ENCODE results near the gene TRAP1. TPM values are rescaled to one million over a fixed set of nuclear protein-coding genes. Genes with fewer than 3 reads are reported as not detected.
"Not testable (repeated sequence)": the region's sequence is repeated elsewhere in the genome, so short reads cannot be mapped to it uniquely, and the experiment has no call there.

Gene TRAP1
- total RNA-seq, 1 experiment from 2014 or later = 173 TPM

GRCh38 chr16:3661311-3661710, 56.0 kb downstream of the TRAP1 start:
- Histone ChIP-seq H3K27me3 (replicated peaks; ENCODE audit: control insufficient read depth, insufficient read depth, low read length) (no peaks in the 10 kb centered on the region), H3K4me1 (0 out of 2 replicates have a peak, but pooled peaks cover 4% of the 10 kb centered on the region), H3K9me3 (no peaks in the 10 kb centered on the region), H3K36me3 (ENCODE audit: control insufficient read depth, insufficient read depth, low read length) (peaks cover 8% of the 10 kb centered on the region), H3K4me3 (ENCODE audit: low read depth, low read length) (no peak overlapping the region)
- TF ChIP-seq CTCF (IDR thresholded peaks at IDR 0.05; ENCODE audit: insufficient read depth in 1 of 2, low read depth in 1 of 2, low read length in 1 of 2, severe bottlenecking in 1 of 2, unreplicated experiment in 1 of 2) = no peak
- Mint-ChIP-seq H3K4me1 (ENCODE audit: low read depth, unreplicated experiment) (peaks cover 6% of the 10 kb centered on the region), H3K27ac (ENCODE audit: unreplicated experiment) (peak overlapping the region; percentile 26), H3K4me3 (ENCODE audit: unreplicated experiment) (no peak overlapping the region), H3K27me3 (ENCODE audit: insufficient read depth, unreplicated experiment) (no peaks in the 10 kb centered on the region), H3K9me3 (ENCODE audit: unreplicated experiment) (no peaks in the 10 kb centered on the region), H3K36me3 (ENCODE audit: insufficient read depth, unreplicated experiment) (peaks cover 89% of the 10 kb centered on the region)
- ChIA-PET CTCF (interaction anchor here (1.1 kb wide), 1 partner anchor 35 kb away, joined by 3 read pairs; no protein-coding TSS in a partner anchor), POLR2A (no interaction called here)
- intact Hi-C loops (cut with micrococcal nuclease; ENCODE audit: unreplicated experiment) = no loop called here
- no TSS peak for BruUV-seq (replicated peaks)
- no peak for DNase-seq

- ChIA-PET CTCF (no interaction called here), POLR2A (no interaction called here)
- peaks cover 20% of the 10 kb centered on the region for H3K4me1 ChIP-seq
- Mint-ChIP-seq H3K27ac (ENCODE audit: unreplicated experiment) (no peak overlapping the region), H3K36me3 (ENCODE audit: insufficient read depth, unreplicated experiment) (peaks cover 87% of the 10 kb centered on the region), H3K4me1 (ENCODE audit: low read depth, unreplicated experiment) (peaks cover 15% of the 10 kb centered on the region), H3K27me3 (ENCODE audit: insufficient read depth, unreplicated experiment) (no peaks in the 10 kb centered on the region), H3K9me3 (ENCODE audit: unreplicated experiment) (no peaks in the 10 kb centered on the region), H3K4me3 (ENCODE audit: unreplicated experiment) (no peak overlapping the region)
- H3K27me3 ChIP-seq (replicated peaks; ENCODE audit: control insufficient read depth, insufficient read depth, low read length) = no peaks in the 10 kb centered on the region
- DNase-seq = no peak
- no peaks in the 10 kb centered on the region for H3K9me3 ChIP-seq
- TF ChIP-seq CTCF (IDR thresholded peaks at IDR 0.05; ENCODE audit: insufficient read depth in 1 of 2, low read depth in 1 of 2, low read length in 1 of 2, severe bottlenecking in 1 of 2, unreplicated experiment in 1 of 2) = no peak
- BruUV-seq (replicated peaks) = no TSS peak
- intact Hi-C loops (cut with micrococcal nuclease; ENCODE audit: unreplicated experiment) = no loop called here
- H3K4me3 ChIP-seq (ENCODE audit: low read depth, low read length) = no peak overlapping the region
- H3K36me3 ChIP-seq (ENCODE audit: control insufficient read depth, insufficient read depth, low read length) = peaks cover 10% of the 10 kb centered on the region
Observed at GRCh38 chr16:3659251-3659650, 58.1 kb downstream of the TRAP1 start.

GRCh38 chr16:3656491-3657468, 60.5 kb downstream of the TRAP1 start:
- H3K4me3 Mint-ChIP-seq (ENCODE audit: unreplicated experiment) = no peak overlapping the region
- ChIA-PET POLR2A (no interaction called here), CTCF (interaction anchor here (0.6 kb wide), 1 partner anchor 19 kb away, joined by 3 read pairs; no protein-coding TSS in a partner anchor)
- Histone ChIP-seq H3K4me1 (peaks cover 25% of the 10 kb centered on the region), H3K9me3 (no peaks in the 10 kb centered on the region), H3K4me3 (ENCODE audit: low read depth, low read length) (no peak overlapping the region), H3K27me3 (replicated peaks; ENCODE audit: control insufficient read depth, insufficient read depth, low read length) (no peaks in the 10 kb centered on the region), H3K36me3 (ENCODE audit: control insufficient read depth, insufficient read depth, low read length) (peaks cover 10% of the 10 kb centered on the region)
- intact Hi-C loops (cut with micrococcal nuclease; ENCODE audit: unreplicated experiment) = no loop called here
- peak in 1 of 2 experiments; percentile 35 for DNase-seq
- TF ChIP-seq CTCF (IDR thresholded peaks at IDR 0.05; ENCODE audit: insufficient read depth in 1 of 2, low read depth in 1 of 2, low read length in 1 of 2, severe bottlenecking in 1 of 2, unreplicated experiment in 1 of 2) = no peak
- peaks cover 19% of the 10 kb centered on the region for H3K4me1 Mint-ChIP-seq (ENCODE audit: low read depth, unreplicated experiment)
- peaks cover 87% of the 10 kb centered on the region for H3K36me3 Mint-ChIP-seq (ENCODE audit: insufficient read depth, unreplicated experiment)
- no peaks in the 10 kb centered on the region for H3K9me3 Mint-ChIP-seq (ENCODE audit: unreplicated experiment)
- BruUV-seq (replicated peaks) = TSS peak; percentile 1
- no peaks in the 10 kb centered on the region for H3K27me3 Mint-ChIP-seq (ENCODE audit: insufficient read depth, unreplicated experiment)
- H3K27ac Mint-ChIP-seq (ENCODE audit: unreplicated experiment) = peak overlapping the region; percentile 37

GRCh38 chr16:3656160-3656490, 61.2 kb downstream of the TRAP1 start:
- BruUV-seq (replicated peaks); POLR2A ChIA-PET; H3K36me3 ChIP-seq (ENCODE audit: control insufficient read depth, insufficient read depth, low read length); intact Hi-C loops (cut with micrococcal nuclease; ENCODE audit: unreplicated experiment); H3K27me3 Mint-ChIP-seq (ENCODE audit: insufficient read depth, unreplicated experiment); H3K9me3 Mint-ChIP-seq (ENCODE audit: unreplicated experiment); CTCF ChIA-PET; H3K4me3 ChIP-seq (ENCODE audit: low read depth, low read length); H3K9me3 ChIP-seq; H3K27me3 ChIP-seq (replicated peaks; ENCODE audit: control insufficient read depth, insufficient read depth, low read length); H3K4me3 Mint-ChIP-seq (ENCODE audit: unreplicated experiment): not testable (repeated sequence)
- peaks cover 25% of the 10 kb centered on the region for H3K4me1 ChIP-seq
- peak in 1 of 2 experiments; percentile 23 for DNase-seq
- H3K27ac Mint-ChIP-seq (ENCODE audit: unreplicated experiment) = peak overlapping the region; percentile 92
- peaks cover 89% of the 10 kb centered on the region for H3K36me3 Mint-ChIP-seq (ENCODE audit: insufficient read depth, unreplicated experiment)
- H3K4me1 Mint-ChIP-seq (ENCODE audit: low read depth, unreplicated experiment) = peaks cover 19% of the 10 kb centered on the region
